GM19452 (cell line): Measurements from ENCODE around the gene SH3BP2.

Source experiments
- ATAC-seq: cut with Tn5 transposase; IDR thresholded peaks from one replicate; pipeline ENCODE4 v1.9.1; 2021; ENCODE audit not compliant: unreplicated experiment

The SH3BP2 gene

DNA sequence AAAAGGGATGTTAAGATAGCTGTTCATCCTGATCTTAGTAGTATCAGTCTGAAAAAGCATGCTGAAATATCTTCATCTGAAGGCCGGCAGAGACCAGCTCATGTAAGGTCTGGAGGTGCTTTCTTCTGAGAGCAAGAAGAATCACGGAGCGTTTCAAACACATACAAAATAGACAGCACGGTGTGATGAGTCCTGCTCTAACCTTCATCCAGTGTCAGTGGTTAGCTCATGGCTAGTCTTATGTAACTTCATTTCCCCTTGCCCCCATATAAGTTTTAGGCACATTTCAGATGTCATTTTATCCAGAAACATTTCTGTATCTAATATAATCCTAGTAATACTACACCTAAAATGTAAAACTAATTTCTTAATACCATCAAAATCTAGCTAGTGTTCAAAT lies 78.6 kb downstream of the SH3BP2 start:
- no peak for ATAC-seq

GRCh38 chr4:2871911-2872310 lies 79.0 kb downstream of the SH3BP2 start:
- ATAC-seq = no peak

DNA sequence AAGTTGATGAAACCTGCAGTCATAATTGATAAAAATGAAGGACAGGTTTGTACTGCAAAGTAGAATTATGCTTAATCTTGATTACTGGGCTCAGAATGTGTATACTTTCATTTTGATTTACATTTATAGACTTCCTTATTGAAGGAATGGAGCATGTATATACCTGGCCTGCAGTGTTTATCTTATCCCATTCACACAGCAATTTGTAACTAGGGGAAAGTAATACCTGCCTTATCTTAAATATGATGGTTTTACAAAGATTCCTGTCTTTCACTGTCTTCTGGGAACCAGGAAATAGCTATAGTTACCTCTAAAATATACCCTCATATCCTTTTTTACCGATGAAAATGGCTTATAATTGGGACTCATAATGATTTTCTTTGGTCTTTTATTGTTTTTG lies 80.4 kb downstream of the SH3BP2 start:
- no peak for ATAC-seq

GRCh38 chr4:2874861-2875260 lies 82.0 kb downstream of the SH3BP2 start:
- ATAC-seq = no peak

DNA sequence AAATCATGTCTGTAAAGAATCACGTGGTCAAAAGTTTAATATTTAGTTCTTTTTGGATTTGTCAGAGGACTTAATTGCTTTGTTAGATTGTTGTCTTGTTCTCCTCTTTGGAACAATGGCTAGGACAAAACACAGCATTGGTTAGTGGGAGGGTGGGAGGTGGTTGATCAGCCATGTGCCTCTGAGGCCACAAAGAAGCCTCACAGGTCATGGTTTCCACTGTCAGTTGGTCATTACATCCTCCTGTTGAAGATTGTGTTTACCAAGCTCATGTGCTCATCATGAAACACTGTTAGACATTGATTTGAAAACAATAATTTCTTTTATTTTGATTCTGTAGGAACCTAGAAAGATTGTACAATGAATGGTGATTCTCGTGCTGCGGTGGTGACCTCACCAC lies 82.7 kb downstream of the SH3BP2 start:
- ATAC-seq = no peak

GRCh38 chr4:2878346-2878745 lies 85.5 kb downstream of the SH3BP2 start:
- ATAC-seq = no peak

GRCh38 chr4:2879026-2879425 lies 86.1 kb downstream of the SH3BP2 start:
- no peak for ATAC-seq

- ATAC-seq = no peak
Measured at GRCh38 chr4:2881431-2881830, 88.5 kb downstream of the SH3BP2 start.

DNA sequence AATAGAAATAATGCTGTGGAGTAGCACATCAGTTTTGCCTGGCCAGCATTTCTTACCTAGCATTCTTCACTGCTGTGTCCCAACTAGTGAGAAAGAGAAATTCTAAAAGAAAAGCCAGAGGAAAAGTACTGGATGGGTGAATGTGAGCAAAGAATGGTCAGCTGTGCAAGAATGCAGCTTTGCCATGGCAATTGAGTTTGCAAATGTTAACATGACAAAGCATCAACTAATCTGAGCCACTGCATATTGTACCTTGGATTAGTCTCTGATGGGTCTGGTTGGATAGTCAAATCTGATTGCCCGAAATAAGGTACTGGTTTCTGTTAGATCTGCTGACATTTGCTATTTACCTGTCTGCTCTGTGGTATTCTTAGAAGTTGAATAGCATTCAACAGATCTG lies 89.5 kb downstream of the SH3BP2 start:
- ATAC-seq = no peak

DNA sequence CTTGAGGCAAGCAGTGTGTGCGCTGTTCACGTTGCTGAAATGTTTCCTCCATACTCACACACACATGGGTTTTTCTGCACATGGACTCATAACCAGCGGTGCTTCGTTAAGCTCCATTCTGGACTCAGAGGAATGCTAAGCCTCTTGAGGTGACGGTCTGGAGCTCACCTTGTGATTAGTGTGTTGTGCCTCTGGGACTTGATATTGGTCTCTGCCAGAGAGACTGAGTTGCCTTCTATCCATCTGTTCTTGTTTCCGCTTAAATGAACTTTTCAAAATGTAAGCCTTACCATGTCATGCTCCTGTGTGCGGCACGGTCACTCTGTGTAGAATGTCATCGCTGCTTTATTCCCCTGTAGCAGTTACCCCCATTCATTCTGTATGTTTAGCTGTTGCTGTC lies 93.3 kb downstream of the SH3BP2 start:
- no peak for ATAC-seq

DNA sequence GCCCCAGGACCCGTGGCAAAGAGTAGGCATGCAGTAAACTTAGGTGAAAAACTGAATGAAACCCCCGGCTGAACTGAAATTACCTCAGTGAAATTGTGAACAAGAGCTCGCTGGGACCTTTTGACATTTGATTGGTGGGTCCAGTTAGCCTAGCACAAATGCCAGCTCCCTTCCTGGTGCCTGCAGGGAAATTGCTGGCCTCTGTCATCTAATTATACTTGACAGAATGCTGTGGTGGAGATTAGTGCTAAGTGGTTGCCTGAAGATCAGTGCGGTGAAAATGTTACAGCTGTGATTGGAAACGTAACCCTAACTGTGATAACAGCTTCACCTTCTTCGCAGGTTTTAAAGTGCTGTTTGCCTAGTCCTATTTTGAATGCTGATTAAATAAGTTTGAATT lies 93.7 kb downstream of the SH3BP2 start:
- no peak for ATAC-seq

DNA sequence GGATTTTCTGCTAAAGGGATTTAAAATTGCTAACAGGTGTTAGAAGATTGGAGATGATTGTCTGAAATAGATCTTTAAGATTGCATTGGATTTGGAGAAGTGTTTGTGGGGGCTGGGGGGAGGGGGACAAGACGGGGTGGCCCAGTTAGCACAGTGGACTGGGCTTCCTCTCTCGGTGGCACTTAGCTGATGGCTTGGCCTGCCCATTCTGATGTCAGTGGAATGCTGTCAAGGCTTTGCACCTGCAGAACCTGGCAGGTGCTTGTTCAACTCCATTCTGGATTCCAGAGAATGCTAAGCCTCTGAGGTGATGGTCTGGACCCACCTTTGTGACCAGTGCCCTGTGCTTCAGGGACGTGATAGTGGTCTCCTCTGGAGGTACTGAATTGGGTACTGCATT lies 94.5 kb downstream of the SH3BP2 start:
- no peak for ATAC-seq

DNA sequence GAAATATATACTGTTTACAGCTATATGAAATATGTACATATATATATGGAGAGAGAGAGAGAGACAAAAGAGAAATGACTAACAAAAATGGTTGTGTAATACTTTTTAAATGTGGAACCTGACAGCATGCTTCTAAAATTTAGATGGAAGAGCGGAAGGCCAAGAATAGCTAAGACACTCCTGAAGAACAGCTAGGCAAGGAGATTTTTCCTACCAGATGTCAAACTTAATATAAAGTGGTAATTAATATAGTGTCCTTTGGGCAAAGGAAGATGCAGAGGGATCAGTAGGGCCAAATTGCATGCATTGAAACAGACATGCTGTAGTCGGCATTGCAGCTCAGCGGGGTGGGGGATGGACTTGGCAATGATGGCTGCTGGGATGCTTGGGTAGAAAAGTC lies 96.0 kb downstream of the SH3BP2 start:
- no peak for ATAC-seq
